ENCODE results near the gene AUTS2.
A peak's percentile ranks its signal among the peaks of the same experiment; 100 is the strongest.

AUTS2 gene

DNA sequence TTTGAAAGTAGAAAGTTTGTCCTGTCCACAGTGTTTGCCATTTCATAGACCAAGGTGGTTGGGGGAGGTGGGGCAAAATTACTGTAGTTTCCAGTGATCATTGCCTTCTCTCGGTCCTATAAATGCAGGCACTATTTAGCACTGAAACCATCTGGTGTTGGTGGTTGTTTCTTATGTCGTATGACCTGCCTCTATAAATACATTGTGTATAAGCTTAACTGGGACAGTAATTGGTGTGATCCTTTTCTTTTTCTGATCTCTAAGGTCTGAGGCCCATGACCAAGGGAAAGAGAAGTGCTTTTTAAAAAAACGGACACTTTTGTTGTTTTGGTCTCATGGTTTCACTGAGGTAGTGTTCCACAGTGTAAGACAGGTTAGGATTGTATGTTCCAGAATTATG lies 63.1 kb downstream of the AUTS2 start:
- DNase-seq: peak; percentile 38

DNA sequence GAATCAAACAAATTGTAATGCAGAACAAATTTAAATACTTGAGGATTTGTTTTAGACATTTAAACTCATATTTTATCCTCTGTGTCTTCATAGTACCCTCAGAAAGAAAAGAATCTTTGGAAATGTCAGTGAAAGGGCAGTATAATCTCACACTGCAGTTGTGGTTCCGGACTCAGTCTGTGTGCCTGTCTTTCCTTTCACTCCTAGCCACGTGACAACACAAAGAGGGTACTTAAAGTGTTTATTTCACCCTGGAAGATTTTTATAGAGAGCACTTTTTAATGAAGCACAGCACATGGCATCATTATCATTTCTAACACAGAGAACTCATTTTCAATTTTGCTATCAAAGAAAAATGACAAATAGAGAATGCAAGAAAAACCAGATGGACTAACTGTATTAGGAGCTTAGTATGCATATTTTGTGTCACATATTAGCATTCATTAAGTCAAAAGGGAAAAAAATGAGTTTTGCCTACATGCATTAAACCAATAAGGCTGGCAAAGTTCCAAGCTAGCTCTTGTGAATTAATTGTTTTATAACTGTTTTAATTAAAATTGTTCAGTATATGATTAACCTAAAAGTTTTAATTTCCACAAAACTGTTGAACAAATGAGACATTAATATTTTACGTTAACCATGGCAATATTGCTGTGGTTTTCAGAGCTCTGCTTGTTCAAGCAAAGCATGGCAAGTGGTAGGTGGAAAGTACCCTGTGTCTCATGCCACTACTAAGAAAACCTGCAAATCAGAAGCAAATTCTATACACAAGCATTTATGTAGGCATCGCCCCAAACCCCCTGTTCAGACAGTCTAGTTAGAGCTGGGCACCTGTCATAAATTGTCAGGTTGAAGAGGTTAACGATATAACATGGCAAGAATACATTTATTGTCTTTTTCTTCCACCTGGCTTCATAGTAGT lies 65.9 kb downstream of the AUTS2 start:
- DNase-seq: no peak

DNA sequence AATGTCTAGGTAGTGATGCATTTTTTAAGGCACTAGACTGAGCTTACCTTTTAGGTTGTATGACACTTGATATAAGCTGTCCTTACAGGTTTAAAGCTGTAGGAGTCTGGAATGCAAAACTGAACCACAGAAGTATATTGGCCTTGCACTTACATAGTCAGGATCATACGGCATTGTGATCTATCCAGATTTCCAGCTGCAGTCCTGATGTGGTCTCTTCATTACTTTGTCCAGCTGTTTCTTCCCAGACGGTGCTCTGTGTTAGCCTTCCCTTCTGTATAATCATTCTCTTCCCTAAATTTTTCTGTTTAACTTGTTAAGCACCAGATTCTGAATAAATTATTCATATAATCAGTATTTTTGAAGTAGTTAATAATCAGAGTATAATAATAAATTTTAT lies 67.1 kb downstream of the AUTS2 start:
- no peak for DNase-seq

DNA sequence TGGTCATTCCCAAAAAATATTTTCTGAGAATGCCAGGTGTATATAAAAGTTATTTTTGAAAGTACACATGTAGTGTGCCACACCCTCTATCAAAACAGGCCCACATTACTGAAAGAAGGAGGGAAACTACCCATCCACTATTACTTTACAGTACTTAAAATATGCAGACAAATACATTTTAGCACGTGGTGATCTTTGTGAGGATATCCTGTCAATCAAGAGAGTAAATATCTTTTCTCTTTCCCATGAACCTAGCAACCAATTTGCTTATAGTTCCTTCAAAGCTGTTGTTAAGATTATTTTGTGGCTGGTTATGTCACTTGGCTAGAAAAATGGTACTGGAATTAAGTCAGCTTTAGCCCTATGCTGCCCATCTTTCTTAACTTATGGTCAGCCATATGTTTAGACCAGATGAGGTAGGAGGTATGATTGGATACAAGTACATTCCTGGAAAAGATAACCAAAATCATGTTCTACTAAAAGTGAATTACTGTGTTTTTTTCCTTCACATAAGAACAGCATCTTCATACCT lies 70.1 kb downstream of the AUTS2 start:
- DNase-seq: no peak

DNA sequence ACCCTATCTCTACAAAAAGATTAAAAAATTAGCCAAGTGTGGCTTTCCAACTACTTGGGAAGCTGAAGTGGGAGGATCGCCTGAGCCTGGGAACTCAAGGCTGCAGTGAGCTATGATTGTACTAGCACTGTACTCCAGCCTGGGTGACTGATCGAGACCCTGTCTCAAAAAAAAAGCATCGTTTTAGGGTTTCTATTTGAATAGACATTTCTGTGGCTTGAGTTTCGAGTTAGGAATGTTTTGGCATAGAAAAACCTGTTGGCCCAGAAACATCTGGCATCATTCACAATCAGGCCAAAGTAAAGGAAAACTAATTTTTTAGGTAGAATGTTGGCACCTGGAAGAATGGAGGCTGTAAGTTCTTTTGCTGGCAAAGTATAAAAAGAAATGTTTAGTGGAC lies 72.4 kb downstream of the AUTS2 start:
- no peak for DNase-seq

DNA sequence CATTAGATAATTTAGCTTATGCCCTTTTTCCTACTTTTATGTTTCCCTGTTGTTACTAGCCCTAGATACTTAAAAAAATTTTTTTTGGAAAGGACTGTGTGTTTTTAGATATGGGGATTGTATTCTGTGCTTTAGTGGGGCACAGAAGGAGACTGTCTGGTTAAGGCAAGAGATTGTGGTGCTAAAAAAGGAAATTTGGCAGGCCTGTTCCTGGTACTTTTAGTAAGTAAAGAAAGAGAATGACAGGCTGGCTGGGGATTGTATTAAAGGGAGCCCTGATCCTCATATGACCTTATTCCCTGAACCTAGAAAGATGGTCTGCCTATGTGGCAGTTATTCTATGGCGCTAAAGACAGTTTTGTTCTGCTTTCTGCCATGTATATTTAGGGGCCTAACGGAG lies 74.8 kb downstream of the AUTS2 start:
- no peak for DNase-seq

DNA sequence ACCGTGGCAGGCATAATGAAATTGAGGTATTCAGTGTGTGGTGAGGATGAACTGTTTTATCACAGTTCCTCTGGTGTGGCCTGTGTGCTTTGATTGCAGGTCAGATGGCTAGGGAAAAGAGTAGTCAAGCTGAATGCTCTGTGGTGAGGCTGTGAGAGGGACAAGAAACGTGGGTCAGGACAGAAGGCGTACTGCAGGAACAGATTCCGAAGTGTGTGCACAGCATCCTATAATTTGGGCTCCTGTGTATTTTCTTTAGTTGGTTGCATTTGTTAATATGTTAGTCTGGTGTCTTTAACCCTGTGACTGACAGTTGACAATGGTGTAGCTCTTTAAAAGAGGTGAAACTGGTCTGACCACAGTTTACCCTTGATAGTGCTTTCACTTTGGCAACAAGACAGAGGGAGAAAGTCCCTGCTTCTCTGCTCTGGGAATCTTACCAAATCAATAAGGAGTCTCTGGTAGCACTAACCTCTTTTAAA lies 76.5 kb downstream of the AUTS2 start:
- no peak for DNase-seq

DNA sequence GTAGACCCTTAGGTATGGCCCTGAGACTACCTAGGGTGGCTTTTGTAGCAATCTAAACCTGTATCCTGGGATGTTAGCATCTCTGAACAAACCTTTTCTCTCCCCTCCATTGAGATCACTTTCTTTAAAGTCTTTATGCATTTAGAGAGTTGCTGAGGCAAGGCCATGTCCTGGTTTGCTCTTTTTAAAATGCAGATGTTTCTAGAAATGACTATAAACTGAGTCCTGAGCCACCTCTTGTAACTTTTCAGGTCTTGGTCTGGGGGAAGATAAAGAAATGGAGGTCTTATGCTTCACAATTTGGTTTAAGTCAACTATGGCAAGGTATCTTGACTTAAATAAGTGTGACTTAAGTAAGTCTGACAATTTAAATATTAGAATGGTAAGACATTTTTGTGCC lies 78.0 kb downstream of the AUTS2 start:
- DNase-seq: no peak

DNA sequence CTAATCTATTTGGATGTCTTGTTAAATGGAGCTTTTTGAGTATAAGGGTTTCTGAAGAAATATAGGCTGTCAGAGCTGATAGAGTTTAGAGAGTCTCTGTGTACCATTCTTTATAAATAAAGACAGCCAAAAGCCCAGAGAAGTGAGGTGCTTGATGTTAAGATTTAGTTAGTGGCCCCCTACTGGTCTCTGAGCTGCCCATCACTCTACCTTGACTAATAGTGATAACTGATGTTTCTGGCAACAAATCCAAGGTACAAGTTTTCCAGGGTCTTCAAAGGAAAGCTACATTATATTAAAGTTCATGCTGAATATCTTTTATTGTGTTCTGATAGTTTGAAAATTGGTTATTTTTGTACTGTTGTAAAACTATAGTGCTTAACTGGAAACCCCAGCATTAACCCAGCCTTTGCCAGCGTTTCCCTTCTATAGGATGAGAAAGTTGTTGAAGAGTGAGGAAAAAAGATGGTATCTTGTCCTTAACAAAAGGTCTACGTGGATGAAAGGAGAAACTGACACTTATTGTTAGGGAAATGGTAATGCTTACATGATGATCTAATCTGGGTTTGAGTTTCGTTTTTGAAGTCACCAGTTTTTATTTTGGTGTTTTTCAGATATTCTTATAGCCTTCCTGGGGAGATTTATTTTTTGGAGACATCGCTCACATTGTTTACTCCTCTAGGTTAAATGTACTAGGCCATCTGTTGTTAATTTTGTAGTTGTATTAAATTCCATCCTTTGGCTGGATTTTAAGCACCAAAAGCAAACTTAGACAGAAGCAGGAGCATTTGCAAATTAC lies 79.0 kb downstream of the AUTS2 start:
- peak; percentile 43 for DNase-seq

DNA sequence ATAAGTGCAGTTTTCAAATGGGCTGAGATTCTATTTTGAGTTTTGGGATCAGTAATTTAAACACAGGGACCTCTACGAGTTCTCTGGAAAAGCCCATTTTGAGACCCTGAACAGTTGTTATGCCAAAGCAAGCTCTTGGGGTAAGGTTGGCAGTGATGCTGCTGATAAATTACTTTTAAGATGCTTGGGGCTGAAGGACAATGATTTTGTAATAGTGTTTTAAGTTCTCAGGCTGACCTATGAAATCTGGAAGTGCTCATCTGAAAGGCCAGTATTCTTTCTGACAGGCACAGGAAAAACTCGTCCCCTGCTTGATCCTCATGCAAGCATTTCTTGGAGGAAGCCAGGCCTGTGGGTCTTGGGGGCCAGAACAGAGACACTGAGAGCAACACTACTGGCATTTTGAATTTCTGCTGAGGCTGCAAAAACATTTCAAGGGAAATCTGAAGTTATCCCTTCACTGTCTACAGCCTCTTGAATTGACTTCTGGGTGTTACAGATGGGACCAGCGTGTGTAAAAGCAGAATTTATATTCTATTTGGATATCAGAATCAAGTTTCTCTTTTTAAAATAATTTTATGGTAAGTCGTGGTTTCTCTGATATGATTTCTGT lies 79.7 kb downstream of the AUTS2 start:
- no peak for DNase-seq

DNA sequence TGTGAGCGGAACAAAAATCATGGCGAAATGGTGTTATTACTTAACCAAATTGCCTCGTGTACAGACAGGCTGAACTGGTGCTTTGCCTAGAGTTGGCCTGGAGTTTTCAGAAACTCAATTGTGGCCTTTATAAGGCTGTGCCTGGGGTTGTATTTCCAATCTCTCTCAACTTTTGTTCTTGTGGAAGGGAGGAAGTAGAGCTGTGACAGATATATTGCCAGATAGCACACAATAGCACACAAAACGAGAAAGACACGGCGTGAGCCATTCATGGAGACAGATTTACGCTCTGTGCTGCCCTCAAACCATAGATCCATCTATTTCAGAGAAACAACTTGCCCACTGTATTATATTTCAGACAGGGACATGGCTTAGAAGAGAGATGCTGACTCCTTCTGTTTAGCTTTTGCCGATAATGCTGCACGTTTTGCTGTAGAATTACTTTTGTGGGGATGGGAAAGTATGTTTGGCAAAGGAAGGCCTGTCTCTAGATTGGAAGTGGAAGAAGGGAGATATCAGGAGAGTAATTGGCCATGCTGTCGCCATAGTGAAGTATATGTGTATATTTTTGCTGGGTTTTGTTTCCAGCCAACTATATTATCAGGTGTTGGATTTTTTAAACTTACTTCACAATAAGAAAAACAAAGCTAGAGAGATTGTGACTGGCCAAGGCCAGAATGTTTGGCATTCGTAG lies 80.4 kb downstream of the AUTS2 start:
- no peak for DNase-seq

DNA sequence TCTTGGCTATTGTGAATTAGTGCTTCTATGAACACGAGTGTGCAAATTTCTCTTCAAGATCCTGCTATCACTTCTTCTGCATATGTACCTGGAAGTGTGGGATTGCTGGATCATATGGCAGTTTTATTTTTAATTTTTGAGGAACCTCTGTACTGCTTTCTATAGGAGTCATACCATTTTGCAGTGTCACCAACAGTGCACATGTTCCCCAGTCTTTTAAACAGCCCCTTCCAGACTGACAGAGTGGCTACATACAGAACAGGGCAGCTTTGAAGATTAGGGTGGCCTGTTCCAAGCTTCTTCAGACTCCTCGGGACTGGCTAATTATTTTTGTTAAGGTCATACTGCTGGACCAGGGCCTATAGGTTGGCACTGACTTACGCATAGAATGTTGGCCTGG lies 82.9 kb downstream of the AUTS2 start:
- DNase-seq: no peak

DNA sequence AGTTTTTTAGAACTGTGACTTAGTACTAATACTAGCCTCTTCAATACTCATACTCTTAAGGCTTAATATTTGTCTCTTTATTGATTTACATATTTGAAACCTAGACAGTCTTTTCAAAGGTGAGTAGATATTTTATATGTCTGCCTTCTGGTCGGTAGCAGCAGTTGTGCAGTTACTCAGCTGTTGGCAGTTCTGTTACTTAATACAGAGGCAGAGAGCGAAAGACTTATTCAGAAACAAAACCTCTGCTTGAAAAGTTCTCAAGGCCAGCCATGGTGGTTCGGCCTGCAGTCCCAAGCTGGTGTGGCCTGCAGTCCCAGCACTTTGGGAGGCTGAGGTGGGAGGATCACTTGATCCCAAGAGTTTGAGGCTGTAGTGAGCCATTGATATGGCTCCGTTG lies 84.2 kb downstream of the AUTS2 start:
- DNase-seq: no peak

DNA sequence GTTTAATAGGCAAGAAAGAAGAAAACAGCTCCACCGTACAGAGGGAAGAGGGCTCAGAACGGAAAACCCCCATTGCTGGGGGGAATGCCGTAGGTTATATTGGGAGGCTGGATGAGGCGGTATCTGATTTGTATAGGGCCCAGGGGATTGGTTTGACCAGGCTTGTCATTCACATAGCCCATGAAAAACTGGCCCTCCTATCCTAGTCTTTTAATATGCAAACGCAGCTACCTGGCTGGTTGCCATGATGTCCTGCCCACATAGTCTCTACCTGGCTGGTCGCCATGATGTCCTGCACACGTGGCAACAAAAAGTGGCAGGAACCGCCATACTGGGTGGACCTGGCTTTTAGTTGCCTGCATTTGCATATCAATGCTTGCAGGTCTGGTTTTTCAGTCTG lies 84.7 kb downstream of the AUTS2 start:
- no peak for DNase-seq

DNA sequence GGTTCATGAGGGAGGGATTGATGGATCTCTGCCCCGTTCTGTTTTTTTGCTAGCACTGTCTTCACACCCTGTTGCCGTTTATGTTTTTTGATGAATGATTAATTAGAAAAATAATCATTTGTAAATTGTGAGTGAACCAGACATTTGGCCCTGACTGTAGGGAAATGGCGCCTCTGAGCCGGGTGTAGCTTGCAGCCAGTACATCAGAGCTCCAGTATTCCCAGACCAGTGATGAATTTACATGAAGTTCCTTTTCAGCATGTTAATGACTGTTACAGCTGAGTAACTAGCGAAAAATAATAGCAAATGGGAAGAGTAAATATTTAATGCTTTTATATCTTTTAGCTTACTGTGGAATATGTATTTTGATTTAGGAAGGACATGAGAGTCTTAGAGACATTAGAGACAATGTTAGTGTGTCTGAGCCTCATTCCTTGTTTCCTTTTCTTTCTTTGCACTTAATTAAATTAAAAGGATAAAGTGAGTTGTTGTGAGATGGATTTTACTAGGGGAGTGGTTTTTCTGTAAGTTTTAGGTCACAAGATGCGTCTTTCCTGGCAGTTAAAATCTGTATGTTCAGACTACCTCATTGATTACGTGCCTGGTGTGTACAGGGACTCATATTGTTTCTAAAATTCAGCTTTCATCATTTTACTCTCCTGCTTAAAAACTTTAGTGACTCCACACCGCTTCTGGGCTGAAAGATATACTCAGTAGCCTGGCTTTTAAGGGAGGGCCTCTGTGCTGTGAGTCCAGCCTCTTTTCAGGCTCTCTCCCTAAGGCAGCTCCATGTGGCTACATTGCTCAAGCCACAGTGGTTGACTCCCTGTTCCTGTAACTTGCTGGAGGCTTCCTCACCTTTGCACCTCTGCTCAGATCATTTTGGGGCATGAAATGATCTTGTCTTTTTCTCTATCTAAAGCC lies 86.4 kb downstream of the AUTS2 start:
- DNase-seq: no peak

DNA sequence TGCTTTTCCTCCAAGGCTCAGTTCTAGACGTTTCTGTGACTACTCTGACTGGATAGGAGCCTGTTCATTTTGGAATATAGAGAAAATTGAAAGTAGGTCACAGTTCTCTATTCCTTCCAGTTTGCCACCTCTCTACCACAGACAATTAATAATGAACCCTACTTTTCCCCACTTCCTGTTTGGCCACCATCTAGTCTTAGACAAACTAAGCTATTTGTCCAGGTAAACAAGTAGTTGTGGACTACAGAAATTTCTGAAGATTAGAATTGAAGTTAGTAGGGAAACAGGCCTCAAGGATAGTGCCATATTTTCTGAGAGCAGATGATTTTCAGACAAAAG lies 87.0 kb downstream of the AUTS2 start:
- no peak for DNase-seq

DNA sequence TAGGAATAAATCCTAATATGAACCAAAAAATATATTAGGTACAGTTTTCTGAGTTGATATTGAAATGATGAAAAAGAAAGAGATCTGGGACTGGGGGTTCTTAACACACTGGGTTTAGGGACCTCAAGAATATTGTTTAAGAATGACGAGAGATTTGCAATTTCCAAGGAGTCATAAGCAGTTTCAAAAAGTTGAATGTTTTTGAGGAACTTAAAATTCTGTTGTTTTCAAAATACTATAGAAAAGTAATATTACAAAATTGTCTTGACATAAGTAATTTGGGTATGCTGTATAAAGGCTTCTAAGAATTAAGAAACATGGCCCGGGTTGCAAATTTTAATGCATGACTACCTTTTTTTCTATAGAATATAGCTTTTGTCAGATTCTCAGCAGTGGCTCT lies 88.1 kb downstream of the AUTS2 start:
- DNase-seq: no peak

DNA sequence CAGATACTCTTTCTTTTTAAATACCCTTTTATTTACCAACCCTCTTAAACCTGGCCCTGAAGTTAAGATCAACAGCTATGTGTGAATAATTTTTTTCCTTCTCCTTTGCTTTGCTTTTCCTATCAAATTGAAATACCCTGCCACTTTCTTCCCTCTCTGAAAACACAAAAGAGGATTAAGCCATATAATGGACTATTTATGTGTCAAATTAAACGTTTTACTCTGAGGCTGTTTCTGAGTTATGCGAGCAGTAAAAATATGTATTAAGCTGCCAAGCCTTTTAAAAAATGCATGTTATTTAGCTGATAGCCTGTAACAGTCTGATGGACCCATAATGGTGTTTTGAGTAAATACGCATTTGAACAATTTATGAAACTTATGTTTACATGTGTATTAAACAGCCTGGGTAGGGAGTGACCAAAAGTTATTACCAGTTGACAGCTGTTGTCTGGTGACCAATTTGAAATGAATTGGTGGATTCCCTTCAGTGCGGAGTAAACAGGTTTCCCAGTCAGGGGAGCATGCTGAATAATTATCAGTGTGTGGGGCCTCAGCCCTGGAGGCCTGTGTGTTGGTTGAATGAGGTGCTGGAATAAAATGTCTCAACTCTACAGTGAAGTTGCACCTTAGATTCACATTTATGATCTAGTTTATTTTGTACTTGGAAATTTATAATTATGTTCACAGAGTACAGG lies 89.6 kb downstream of the AUTS2 start:
- DNase-seq: no peak

DNA sequence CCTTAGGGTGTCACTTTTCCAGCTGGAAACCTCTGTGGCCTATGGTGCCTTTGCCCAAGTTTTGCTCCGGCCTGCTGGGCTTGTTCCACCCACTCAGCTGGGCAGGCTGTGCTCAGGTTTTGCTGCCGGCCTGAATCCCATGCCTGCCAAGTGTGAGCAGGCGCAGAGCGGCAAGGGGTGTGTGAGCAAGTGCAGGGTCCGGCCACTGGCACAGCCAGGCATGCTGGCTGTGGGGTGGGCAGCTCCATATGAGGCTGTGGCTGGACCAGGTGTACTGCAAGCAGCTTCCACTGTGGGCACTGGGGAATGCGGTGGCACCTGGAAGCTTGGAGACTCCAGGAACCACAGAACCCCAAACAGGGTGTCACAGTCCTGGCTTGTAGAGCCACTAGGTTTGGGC lies 92.1 kb downstream of the AUTS2 start:
- DNase-seq: no peak

DNA sequence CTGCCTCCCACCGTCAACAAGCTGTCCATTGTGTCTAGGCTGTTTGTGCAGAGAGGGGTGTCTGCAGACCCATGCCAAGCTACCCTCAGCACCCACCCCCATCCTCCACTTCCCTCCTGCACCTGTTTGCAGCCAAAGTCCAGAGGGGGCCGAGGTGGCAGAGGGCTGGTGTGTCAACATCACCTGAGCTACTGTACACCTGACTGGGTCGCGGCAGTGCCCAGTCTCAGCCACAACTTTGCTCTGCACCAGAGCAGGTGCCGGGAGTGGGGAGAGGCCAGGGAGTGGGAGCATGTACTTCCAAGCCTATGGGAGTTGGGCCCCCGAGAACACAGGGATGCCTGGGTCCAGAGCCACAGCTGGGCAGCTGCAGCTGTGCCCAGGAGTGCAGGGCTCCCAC lies 93.1 kb downstream of the AUTS2 start:
- no peak for DNase-seq

DNA sequence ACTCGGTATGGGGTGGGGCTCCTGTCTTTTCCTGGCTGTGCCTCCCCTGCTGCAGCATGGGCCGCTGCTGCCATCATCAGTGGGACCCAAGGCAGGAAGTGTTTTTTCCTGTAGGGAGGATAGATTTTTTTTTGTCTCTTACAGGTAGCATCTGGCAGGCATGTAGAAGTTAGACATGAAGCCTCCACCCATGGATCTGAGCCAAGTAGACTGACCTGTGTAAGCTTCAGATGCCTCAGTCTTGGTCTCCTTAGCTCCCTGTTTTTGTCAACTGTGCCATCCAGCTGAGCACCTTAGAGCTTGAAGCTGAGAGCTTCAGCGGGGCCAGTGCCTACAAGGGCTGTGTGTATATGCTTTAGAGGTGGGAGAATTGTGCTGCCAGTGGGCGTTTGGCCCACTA lies 93.5 kb downstream of the AUTS2 start:
- no peak for DNase-seq
